CD4-positive, alpha-beta T cell (primary cell): ENCODE results near the gene TBRG4. TPM values are rescaled to one million over a fixed set of nuclear protein-coding genes. Genes with fewer than 3 reads are reported as not detected.

Source experiments
- ATAC-seq: fragments of 200-7000 bp; cut with Tn5 transposase; one replicate; pipeline ENCODE4 v1.10.0; 2022; ENCODE audit warnings: mild to moderate bottlenecking; ENCODE audit not compliant: poor library complexity
- CTCF ChIA-PET: fragments of 350-600 bp; sonication (Branson Sonifier 250); formaldehyde crosslinking; loops from one replicate; lab custom pipeline; 2021; ENCODE audit warnings: antibody characterized with exemption, inconsistent platforms; lab: Charles Lee
- POLR2A ChIA-PET: fragments of 350-600 bp; sonication (Branson Sonifier 250); formaldehyde crosslinking; loops from one replicate; lab custom pipeline; 2021; ENCODE audit warnings: antibody characterized with exemption, inconsistent platforms; lab: Charles Lee
- DNase-seq, 14 experiments: peaks; one replicate each; pipeline ENCODE4 v3.0.0-alpha.2; 2013 to 2020; ENCODE audit warnings: mixed read lengths in 2 of 14
- H3K27ac ChIP-seq, 2 donors: one replicate each; pipeline versions ENCODE4 v1.5.1 to v1.7.0; 2013; ENCODE audit warnings: low read length in 2 of 2, low read depth in 1 of 2, mild to moderate bottlenecking in 1 of 2
- H3K27me3 ChIP-seq, 2 experiments: 1 replicate in 1 of 2; 2 replicates in 1 of 2; pipeline versions ENCODE4 v1.6.1 to v1.7.0; 2013; ENCODE audit warnings: low read length in 2 of 2, control low read depth in 1 of 2, mild to moderate bottlenecking in 1 of 2, moderate library complexity in 1 of 2; ENCODE audit not compliant: insufficient read depth in 2 of 2, control insufficient read depth in 1 of 2
- H3K36me3 ChIP-seq: one replicate; pipeline ENCODE4 v1.6.1; 2013; ENCODE audit warnings: low read length, control low read depth; ENCODE audit not compliant: insufficient read depth
- H3K4me1 ChIP-seq: one replicate; pipeline ENCODE4 v1.6.1; 2013; ENCODE audit warnings: low read length, control low read depth; ENCODE audit not compliant: insufficient read depth
- H3K4me3 ChIP-seq: one replicate; pipeline ENCODE4 v1.5.1; 2013; ENCODE audit warnings: mild to moderate bottlenecking, low read length, moderate library complexity
- H3K9me3 ChIP-seq, 2 experiments: 1 replicate in 1 of 2; 2 replicates in 1 of 2; pipeline versions ENCODE4 v1.6.1 to v1.7.0; 2013; ENCODE audit warnings: low read length in 2 of 2, mild to moderate bottlenecking in 2 of 2, control low read depth in 1 of 2, moderate library complexity in 1 of 2; ENCODE audit not compliant: control insufficient read depth in 1 of 2, insufficient read depth in 1 of 2
- H3K27ac Mint-ChIP-seq: one replicate; pipeline ENCODE4 v1.8.0; 2020; ENCODE audit warnings: mixed read lengths
- H3K27me3 Mint-ChIP-seq: one replicate; pipeline ENCODE4 v1.8.0; 2021; ENCODE audit warnings: mixed read lengths
- H3K36me3 Mint-ChIP-seq: one replicate; pipeline ENCODE4 v1.8.0; 2021; ENCODE audit warnings: low read depth, mixed read lengths
- H3K4me1 Mint-ChIP-seq: one replicate; pipeline ENCODE4 v1.8.0; 2021; ENCODE audit warnings: low read depth, mixed read lengths
- H3K4me3 Mint-ChIP-seq: one replicate; pipeline ENCODE4 v1.8.0; 2020; ENCODE audit warnings: mild to moderate bottlenecking, mixed read lengths
- H3K9me3 Mint-ChIP-seq: one replicate; pipeline ENCODE4 v1.8.0; 2020; ENCODE audit warnings: mixed read lengths
- intact Hi-C, 2 experiments: fragments of 100-400 bp; cut with DNase I in 1 of 2; cut with micrococcal nuclease in 1 of 2; formaldehyde crosslinking; loops; one replicate each; pipeline versions ENCODE4 v1.15.1 to v1.9.0; 2023 to 2025; cut with DNase I, micrococcal nuclease
- total RNA-seq, 174 experiments: library from RNA in 2 of 174; stranded (reverse) in 2 of 174; gene quantifications; one replicate each; pipeline ENCODE4 v1.2.3 and lab custom pipeline; 2021 to 2026
- TF ChIP-seq, protein P1 (sequence below): fragments of 200-600 bp; IDR thresholded peaks from one replicate; pipeline ENCODE4 v1.8.0; 2022; ENCODE audit warnings: antibody characterized with exemption, mild to moderate bottlenecking

TBRG4 gene
- total RNA-seq, 2 experiments from 2014 or later: 104 to 105 TPM

DNA sequence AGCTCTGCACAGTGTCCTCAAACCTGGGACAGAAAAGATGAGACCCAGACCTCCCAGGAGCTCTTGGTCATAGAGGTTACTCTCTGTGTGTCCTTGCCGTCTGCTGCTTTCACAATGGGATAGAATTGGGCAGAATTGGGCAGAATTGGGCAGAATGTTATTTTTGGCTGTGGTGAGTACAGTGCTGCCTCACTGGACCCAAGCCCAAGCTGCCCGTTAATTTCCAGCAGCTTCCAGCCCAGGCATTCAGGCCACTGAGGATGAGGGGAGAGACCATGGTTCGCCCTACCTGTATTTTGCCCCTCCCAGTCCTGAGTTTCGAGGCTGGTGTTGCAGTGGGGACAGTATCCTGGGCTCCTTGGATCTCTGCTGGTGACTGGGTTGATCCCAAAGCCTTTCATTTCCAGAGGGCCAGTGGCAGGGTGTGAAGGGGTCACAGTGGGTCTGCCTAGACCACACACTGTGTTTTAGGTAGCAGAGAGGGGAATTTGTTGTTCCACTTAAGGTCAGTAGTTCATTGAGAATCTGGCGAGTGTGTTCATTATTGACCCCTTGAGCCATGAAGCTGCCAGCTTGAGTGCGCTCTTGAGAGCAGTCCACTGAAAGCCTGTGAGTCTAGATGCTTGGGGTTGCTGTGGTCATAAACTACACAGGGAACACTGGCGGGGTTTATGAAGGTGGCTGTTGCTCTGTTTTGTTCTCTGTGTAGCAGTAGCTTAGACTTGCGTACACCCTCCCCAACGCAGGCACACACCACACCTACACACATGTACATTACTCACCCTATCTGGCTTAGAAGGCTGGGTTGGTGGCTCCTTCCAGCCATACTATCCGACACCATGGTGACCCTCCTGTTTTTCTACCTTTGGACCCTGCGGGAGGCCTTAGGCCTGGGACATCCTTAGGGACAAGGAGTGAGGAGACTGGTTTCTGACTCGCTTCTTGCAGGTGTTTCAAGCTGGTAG is 46.2 kb downstream of the TBRG4 start:
- intact Hi-C loops: no loop called here
- peak overlapping the region; percentile 58 for H3K27ac Mint-ChIP-seq
- Histone ChIP-seq H3K4me1 (peaks cover 49% of the 10 kb centered on the region), H3K4me3 (no peak overlapping the region), H3K27ac (no peak overlapping the region), H3K36me3 (peaks cover 97% of the 10 kb centered on the region), H3K9me3 (no peaks in the 10 kb centered on the region), H3K27me3 (no peaks in the 10 kb centered on the region)
- ATAC-seq: no peak
- H3K9me3 Mint-ChIP-seq: no peaks in the 10 kb centered on the region
- H3K4me3 Mint-ChIP-seq: no peak overlapping the region
- ChIA-PET CTCF (interaction anchor here (1.5 kb wide), 1 partner anchor 92 kb away, joined by 4 read pairs; no protein-coding TSS in a partner anchor), POLR2A (interaction anchor here (1.3 to 2.0 kb wide), 2 partner anchors 38 to 91 kb away, joined by 3 to 5 read pairs; no protein-coding TSS in a partner anchor)
- peaks cover 50% of the 10 kb centered on the region for H3K4me1 Mint-ChIP-seq
- TF ChIP-seq, protein P1, sequence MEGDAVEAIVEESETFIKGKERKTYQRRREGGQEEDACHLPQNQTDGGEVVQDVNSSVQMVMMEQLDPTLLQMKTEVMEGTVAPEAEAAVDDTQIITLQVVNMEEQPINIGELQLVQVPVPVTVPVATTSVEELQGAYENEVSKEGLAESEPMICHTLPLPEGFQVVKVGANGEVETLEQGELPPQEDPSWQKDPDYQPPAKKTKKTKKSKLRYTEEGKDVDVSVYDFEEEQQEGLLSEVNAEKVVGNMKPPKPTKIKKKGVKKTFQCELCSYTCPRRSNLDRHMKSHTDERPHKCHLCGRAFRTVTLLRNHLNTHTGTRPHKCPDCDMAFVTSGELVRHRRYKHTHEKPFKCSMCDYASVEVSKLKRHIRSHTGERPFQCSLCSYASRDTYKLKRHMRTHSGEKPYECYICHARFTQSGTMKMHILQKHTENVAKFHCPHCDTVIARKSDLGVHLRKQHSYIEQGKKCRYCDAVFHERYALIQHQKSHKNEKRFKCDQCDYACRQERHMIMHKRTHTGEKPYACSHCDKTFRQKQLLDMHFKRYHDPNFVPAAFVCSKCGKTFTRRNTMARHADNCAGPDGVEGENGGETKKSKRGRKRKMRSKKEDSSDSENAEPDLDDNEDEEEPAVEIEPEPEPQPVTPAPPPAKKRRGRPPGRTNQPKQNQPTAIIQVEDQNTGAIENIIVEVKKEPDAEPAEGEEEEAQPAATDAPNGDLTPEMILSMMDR: no peak
- peaks cover 96% of the 10 kb centered on the region for H3K36me3 Mint-ChIP-seq
- H3K27me3 Mint-ChIP-seq: no peaks in the 10 kb centered on the region
- DNase-seq: no peak

DNA sequence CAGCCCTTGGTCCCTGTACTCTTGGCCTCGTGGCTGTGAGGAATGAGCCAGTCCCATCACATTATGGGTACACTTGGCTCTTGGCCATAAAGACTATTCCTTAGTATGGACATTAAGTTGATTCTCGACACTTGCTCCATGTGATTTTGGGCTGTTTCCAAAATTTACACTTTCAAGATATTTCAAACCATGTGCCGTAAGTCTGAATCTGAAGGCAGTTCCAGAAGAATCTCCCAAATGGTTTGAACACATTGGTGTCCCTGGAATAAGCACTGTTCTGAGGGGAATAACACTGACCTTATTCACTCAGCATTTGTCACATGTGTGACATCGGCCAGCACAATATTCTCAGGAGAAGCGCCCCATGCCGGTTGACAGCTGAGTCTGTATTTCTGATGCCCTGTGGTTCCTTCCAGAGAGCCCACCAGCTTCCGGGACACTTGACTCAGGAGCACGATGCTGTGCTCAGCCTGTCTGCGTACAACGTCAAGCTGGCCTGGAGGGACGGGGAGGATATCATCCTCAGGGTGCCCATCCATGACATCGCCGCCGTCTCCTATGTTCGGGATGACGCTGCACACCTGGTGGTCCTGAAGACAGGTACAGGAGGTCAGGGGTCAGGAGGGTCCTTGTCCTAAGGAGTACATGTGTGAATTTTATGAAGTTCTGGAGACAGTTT is 47.3 kb downstream of the TBRG4 start:
- Histone ChIP-seq H3K27ac (no peak overlapping the region), H3K36me3 (peaks cover 89% of the 10 kb centered on the region), H3K27me3 (no peaks in the 10 kb centered on the region), H3K9me3 (no peaks in the 10 kb centered on the region), H3K4me3 (no peak overlapping the region), H3K4me1 (peaks cover 53% of the 10 kb centered on the region)
- H3K36me3 Mint-ChIP-seq: peaks cover 96% of the 10 kb centered on the region
- ChIA-PET POLR2A (interaction anchor here (1.3 to 2.0 kb wide), 2 partner anchors 36 to 90 kb away, joined by 3 to 5 read pairs; no protein-coding TSS in a partner anchor), CTCF (interaction anchor here (1.1 kb wide), 1 partner anchor 72 kb away, joined by 3 read pairs; no protein-coding TSS in a partner anchor)
- peaks cover 59% of the 10 kb centered on the region for H3K4me1 Mint-ChIP-seq
- no peaks in the 10 kb centered on the region for H3K27me3 Mint-ChIP-seq
- no peak for DNase-seq
- no peak overlapping the region for H3K4me3 Mint-ChIP-seq
- H3K9me3 Mint-ChIP-seq: no peaks in the 10 kb centered on the region
- H3K27ac Mint-ChIP-seq: peak overlapping the region; percentile 47
- no peak for ATAC-seq
- intact Hi-C loops: no loop called here
- TF ChIP-seq, protein P1: no peak

DNA sequence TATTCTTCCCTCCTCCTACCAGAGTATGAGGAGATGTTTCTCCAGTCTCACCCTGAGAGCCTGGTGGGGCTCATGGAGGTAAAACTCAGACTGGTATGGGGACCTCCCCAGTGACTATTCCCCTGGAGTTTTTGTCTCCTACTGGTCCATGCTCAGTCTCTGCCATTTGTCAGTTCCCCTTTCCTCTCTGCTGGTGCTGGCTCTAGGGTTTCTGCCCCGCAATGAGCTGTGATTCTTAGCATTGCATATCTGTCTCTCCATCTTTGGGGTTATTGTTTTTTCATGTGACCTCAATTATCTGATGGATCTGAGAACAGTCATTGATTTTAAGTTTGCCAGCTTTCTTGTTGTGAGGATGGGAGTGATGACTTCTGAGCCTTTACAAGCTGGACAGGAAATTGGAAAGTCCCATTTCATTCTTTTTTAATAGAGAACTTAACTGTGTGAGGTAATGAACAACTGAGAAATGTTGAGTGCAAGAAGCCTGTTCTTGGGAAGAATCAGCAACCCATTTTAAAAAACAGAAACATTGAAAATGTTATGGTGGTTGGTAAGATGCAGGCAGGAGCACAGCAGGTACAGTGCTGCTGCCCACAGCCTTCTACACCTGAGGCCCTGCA is 49.6 kb downstream of the TBRG4 start:
- no peaks in the 10 kb centered on the region for H3K27me3 Mint-ChIP-seq
- Histone ChIP-seq H3K27me3 (no peaks in the 10 kb centered on the region), H3K4me3 (no peak overlapping the region), H3K9me3 (no peaks in the 10 kb centered on the region), H3K27ac (peak overlapping the region in 1 of 2 donors; percentile 37), H3K4me1 (peaks cover 52% of the 10 kb centered on the region), H3K36me3 (peaks cover 72% of the 10 kb centered on the region)
- no peaks in the 10 kb centered on the region for H3K9me3 Mint-ChIP-seq
- DNase-seq (no peak), ATAC-seq (no peak)
- peaks cover 71% of the 10 kb centered on the region for H3K4me1 Mint-ChIP-seq
- no peak overlapping the region for H3K4me3 Mint-ChIP-seq
- peaks cover 93% of the 10 kb centered on the region for H3K36me3 Mint-ChIP-seq
- ChIA-PET CTCF (no interaction called here), POLR2A (no interaction called here)
- peak overlapping the region; percentile 72 for H3K27ac Mint-ChIP-seq
- TF ChIP-seq, protein P1: no peak
- intact Hi-C loops: no loop called here
